Heart right ventricle (tissue), 16 donors: ENCODE measurements around the gene U2AF1L4. TPM values are rescaled to one million over a fixed set of nuclear protein-coding genes. Genes with fewer than 3 reads are reported as not detected.

Experiments
- ATAC-seq, 8 donors: fragments of 200-7000 bp; cut with Tn5 transposase; one replicate each; pipeline ENCODE4 v1.9.1; 2020; ENCODE audit warnings: mild to moderate bottlenecking in 8 of 8, moderate library complexity in 8 of 8, moderate number of reproducible peaks in 1 of 8
- DNase-seq, 2 donors: peaks; one replicate each; pipeline ENCODE4 v3.0.0-alpha.2; 2020
- H3K27ac ChIP-seq, 10 donors: fragments of 200-600 bp; sonication (generic) in 2 of 10; one replicate each; pipeline versions ENCODE4 v1.5.0 to v1.8.0; 2020 to 2022; ENCODE audit warnings: mild to moderate bottlenecking in 3 of 10
- H3K27me3 ChIP-seq, 7 donors: fragments of 200-600 bp; one replicate each; pipeline ENCODE4 v1.8.0; 2021 to 2022; ENCODE audit warnings: mild to moderate bottlenecking in 2 of 7
- H3K36me3 ChIP-seq, 9 donors: fragments of 200-600 bp; sonication (generic) in 1 of 9; one replicate each; pipeline versions ENCODE4 v1.5.0 to v1.8.0; 2020 to 2022; ENCODE audit warnings: mild to moderate bottlenecking in 2 of 9
- H3K4me1 ChIP-seq, 9 donors: fragments of 200-600 bp; sonication (generic) in 1 of 9; one replicate each; pipeline versions ENCODE4 v1.5.0 to v1.8.0; 2020 to 2022; ENCODE audit warnings: mild to moderate bottlenecking in 4 of 9
- H3K4me3 ChIP-seq, 10 donors: fragments of 200-600 bp; sonication (generic) in 2 of 10; one replicate each; pipeline versions ENCODE4 v1.5.0 to v1.8.0; 2020 to 2022; ENCODE audit warnings: mild to moderate bottlenecking in 7 of 10, moderate library complexity in 2 of 10
- H3K9me3 ChIP-seq, 11 donors: fragments of 200-600 bp in 10 of 11; sonication (generic) in 2 of 11; one replicate each; pipeline versions ENCODE4 v1.5.0 to v1.8.0; 2013 to 2022; ENCODE audit warnings: mild to moderate bottlenecking in 2 of 11, control low read depth in 1 of 11, moderate library complexity in 1 of 11
- WGBS, 2 donors: extraction: QIAGEN DNeasy Blood & Tissue Kit; methylation state at CpG; one replicate each; pipeline ENCODE4 v1.1.7; 2013; ENCODE audit warnings: inconsistent platforms in 1 of 2; 5-methylcytosine and 5-hydroxymethylcytosine counted together
- intact Hi-C, 10 donors: fragments of 100-400 bp; cut with DNase I; formaldehyde crosslinking; loops; one replicate each; pipeline versions ENCODE4 v1.11.1 to v1.14.2; 2022
- polyA plus RNA-seq, 2 donors: library from polyadenylated mRNA; stranded (reverse); fragments of 200-250 nt; gene quantifications; one replicate each; pipeline ENCODE4 v1.2.3, GENCODE V29; 2013
- total RNA-seq, 10 donors: library from RNA; stranded (reverse); fragmentation: NEBNext Ultra II Directional in 3 of 10; extraction: Animal tissue kit (Norgen Biotek cat#: 25700) in 3 of 10; gene quantifications; one replicate each; pipeline versions ENCODE4 v1.2.1 to v1.2.4, GENCODE V29; 2021 to 2023
- TF ChIP-seq, protein P1 (sequence below), 9 donors: fragments of 200-600 bp; sonication (generic) in 2 of 9; IDR thresholded peaks; one replicate each; pipeline versions ENCODE4 v1.5.0 to v1.8.0; 2021 to 2022; ENCODE audit warnings: antibody characterized with exemption in 9 of 9, mild to moderate bottlenecking in 5 of 9, moderate library complexity in 1 of 9
- donor health status: Arrhythmogenic right ventricular cardiomyopathy.
- donor health status: ischemic (EF 13 %, LVEDD 7.1; RV severe dilation, severe dysfunction).
- donor health status: healthy with polysubstance abuse.
- donor health status: DM: no; HTN: yes; CAD: no.
- donor health status: DM: no; HTN: no; CAD: no.
- donor health status: ischemic (EF 25% LVEDD 6.9; RV normal size, moderate dysfunction).
- donor health status: ischemic (EF 25% LVEDD 5.7; RV mildly dilated, moderate dysfunction).
- donor health status: healthy.
- donor health status: DM: yes; HTN: yes; CAD: no.
- donor health status: Ischemic cardiomyopathy.
- donor health status: ischemic (EF 35%, LVEDD 5.7; RV mildly dilated, moderate dysfunction).
- donor health status: nonischemic (EF 11% LVEDD 7.7; RV severe dilation, severe dysfunction).
- donor health status: DM: yes; HTN: yes; CAD: no.
- donor health status: PGD.
- donor health status: ischemic (EF 29% LVEDD 5.4; RV normal size, mild dysfunction).
- donor health status: nonischemic (EF 23%, LVEDD 6.1; RV moderate dilation, normal function).

U2AF1L4 gene
- total and polyA plus RNA-seq, 12 donors: 11.5 to 57.7 (median 20.3) TPM

DNA sequence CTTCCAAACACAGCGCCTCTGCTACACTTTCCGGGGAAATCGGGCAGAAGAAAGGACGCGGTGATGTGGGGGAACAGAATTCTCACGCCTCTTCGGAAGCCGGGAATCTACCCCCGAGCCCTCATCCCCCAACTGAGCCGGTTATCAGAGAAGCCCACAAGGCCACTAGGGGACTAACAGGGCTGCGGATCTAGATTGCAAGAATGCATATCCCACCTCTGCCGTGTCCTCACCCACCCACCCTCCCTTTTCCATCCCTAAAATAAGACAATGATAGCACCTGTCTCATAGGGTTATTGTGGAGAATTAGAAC, 4.1 kb downstream of the U2AF1L4 start:
- H3K9me3 ChIP-seq: no peaks in the 10 kb centered on the region
- TF ChIP-seq, protein P1, sequence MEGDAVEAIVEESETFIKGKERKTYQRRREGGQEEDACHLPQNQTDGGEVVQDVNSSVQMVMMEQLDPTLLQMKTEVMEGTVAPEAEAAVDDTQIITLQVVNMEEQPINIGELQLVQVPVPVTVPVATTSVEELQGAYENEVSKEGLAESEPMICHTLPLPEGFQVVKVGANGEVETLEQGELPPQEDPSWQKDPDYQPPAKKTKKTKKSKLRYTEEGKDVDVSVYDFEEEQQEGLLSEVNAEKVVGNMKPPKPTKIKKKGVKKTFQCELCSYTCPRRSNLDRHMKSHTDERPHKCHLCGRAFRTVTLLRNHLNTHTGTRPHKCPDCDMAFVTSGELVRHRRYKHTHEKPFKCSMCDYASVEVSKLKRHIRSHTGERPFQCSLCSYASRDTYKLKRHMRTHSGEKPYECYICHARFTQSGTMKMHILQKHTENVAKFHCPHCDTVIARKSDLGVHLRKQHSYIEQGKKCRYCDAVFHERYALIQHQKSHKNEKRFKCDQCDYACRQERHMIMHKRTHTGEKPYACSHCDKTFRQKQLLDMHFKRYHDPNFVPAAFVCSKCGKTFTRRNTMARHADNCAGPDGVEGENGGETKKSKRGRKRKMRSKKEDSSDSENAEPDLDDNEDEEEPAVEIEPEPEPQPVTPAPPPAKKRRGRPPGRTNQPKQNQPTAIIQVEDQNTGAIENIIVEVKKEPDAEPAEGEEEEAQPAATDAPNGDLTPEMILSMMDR (IDR thresholded peaks at IDR 0.05): peak in 1 of 9 donors; percentile 22
- H3K27ac ChIP-seq: peak overlapping the region in 9 of 10 donors; percentile 38 to 95 (median 78)
- H3K4me3 ChIP-seq: peak overlapping the region; percentile 51 to 81 (median 68)
- WGBS, 2 donors: 3 to 5% methylated on average over 12 of the region's 12 CpGs
- H3K36me3 ChIP-seq: peaks cover 0 to 46% (median 15%) of the 10 kb centered on the region in 9 donors
- ATAC-seq (no peak), DNase-seq (no peak)
- intact Hi-C loops: loop anchor here in 3 of 10 donors (5.0 to 10.0 kb wide), 2 partner anchors 191 to 194 kb away; partner anchors contain the start of gene LRFN3 (in 2 of the 3)
- H3K27me3 ChIP-seq: no peaks in the 10 kb centered on the region
- peaks cover 0 to 53% (median 32%) of the 10 kb centered on the region in 9 donors for H3K4me1 ChIP-seq

DNA sequence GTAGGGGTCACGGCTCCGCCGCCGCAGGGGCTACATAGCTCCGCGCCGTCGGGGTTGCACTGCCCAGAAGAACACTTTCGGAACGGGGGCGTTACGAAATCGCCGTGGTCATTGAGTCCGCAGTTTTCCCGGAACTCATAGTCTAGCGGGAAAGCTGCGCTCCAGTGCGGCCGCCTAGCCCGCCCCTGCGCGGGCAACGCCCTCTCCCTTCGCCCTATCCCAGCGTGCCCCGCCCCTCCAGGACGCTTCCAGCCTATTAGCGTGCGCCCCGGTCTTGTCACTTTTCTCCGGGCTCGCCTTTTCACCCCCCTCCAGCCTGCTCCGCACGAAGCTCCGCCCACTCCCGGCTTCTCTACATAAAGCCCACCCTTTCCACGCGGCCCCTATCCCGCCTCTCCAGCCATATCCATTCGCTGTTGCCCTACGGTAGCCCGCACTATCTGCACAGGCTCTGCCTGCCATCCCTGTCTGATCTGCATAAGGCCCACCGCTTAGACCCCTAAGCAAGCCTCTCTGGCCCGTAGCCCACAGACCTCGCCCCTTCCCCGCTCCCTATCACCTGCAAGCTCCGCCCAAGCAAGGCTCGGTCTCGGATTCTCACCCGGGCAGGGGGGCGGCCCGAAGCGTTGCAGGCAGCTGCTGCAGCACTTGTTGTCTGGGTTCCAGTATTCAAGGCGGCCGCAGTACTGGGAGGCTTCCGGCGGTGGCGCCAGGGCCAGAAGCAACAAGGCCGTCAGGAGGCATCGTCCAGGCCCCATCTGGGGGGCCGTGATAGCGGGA, 4.6 kb downstream of the U2AF1L4 start:
- Histone ChIP-seq H3K36me3 (peaks cover 0 to 52% (median 15%) of the 10 kb centered on the region in 9 donors), H3K4me1 (peaks cover 0 to 49% (median 28%) of the 10 kb centered on the region in 9 donors), H3K27ac (peak overlapping the region; percentile 38 to 95 (median 77)), H3K4me3 (peak overlapping the region; percentile 51 to 81 (median 68)), H3K27me3 (no peaks in the 10 kb centered on the region), H3K9me3 (no peaks in the 10 kb centered on the region)
- intact Hi-C loops: loop anchor here in 3 of 10 donors (5.0 to 10.0 kb wide), 2 partner anchors 192 to 194 kb away; partner anchors contain the start of gene LRFN3 (in 2 of the 3)
- DNase-seq: peak; percentile 98
- ATAC-seq: peak; percentile 84 to 88 (median 86)
- 0 to 1% methylated on average over 63 of the region's 63 CpGs for WGBS, 2 donors
- TF ChIP-seq, protein P1 (IDR thresholded peaks at IDR 0.05): peak in 2 of 9 donors; percentile 21 to 22

DNA sequence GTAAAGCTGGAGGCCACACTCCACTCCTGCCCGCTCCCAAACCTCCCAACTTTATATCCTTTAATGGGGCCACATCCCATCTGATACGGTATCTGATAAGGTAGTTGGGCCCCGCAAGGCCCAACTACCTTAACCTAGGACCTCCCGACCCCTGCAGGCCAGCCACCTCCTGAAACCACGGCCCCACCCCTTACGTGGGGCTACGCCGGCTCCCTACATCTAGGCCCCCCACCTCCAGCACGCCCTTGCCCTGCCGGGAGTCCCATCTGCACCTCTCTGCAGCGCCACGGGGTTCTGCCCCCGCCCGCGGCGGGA, 5.2 kb downstream of the U2AF1L4 start:
- ATAC-seq: peak in 1 of 8 donors; percentile 5
- Histone ChIP-seq H3K27ac (peak overlapping the region in 9 of 10 donors; percentile 63 to 95 (median 81)), H3K27me3 (no peaks in the 10 kb centered on the region), H3K9me3 (no peaks in the 10 kb centered on the region), H3K4me1 (peaks cover 0 to 49% (median 28%) of the 10 kb centered on the region in 9 donors), H3K4me3 (peak overlapping the region; percentile 51 to 81 (median 68)), H3K36me3 (peaks cover 0 to 57% (median 15%) of the 10 kb centered on the region in 9 donors)
- WGBS, 2 donors: 2 to 3% methylated on average over 16 of the region's 16 CpGs
- DNase-seq: no peak
- intact Hi-C loops: loop anchor here in 3 of 10 donors (5.0 to 10.0 kb wide), 2 partner anchors 192 to 195 kb away; partner anchors contain the start of gene LRFN3 (in 2 of the 3)
- TF ChIP-seq, protein P1 (IDR thresholded peaks at IDR 0.05): no peak

DNA sequence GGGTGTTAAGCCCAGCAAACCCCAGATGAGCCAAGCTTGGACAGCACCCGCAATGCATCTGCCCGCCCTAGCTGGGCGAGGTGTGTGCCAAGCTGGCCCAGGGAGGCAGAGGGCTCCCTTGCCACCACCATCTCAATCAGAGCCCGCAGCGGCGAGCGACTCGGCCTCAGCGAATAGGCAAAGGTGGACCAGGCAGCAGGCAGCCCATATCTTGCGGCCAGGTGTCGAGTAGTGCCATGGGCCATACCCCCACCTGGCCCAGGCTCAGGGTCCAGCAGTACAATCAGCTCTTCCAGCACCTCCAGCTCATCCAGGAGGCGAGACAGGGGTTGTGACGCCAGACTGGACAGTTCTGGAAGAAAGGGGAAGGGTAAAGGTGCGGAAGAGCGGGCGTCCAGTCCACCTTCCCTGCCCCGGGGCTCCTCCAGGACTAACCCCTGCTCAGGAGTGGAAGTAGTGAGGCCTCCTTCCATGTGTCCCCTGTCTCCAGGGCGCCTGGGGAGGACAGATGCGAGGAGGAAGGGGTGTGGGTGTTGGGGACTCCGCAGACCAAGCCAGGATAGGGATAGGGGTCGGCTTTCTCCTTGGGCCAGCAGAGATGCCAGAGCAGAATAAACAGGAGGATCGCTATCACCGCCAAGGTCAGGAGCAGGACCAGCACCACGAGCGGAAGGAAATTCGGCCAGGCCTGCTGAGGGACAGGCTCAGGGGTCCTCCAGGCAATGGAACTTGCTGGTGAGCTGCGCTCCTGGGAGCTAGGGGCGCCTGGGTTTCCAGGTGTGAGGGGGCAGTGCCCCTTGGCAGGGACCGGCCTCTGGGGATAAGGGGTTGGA, 5.7 kb downstream of the U2AF1L4 start:
- ATAC-seq: no peak
- peak overlapping the region in 9 of 10 donors; percentile 51 to 81 (median 69) for H3K4me3 ChIP-seq
- intact Hi-C loops: loop anchor here in 3 of 10 donors (5.0 to 10.0 kb wide), 2 partner anchors 193 to 195 kb away; partner anchors contain the start of gene LRFN3 (in 2 of the 3)
- TF ChIP-seq, protein P1 (IDR thresholded peaks at IDR 0.05): no peak
- no peaks in the 10 kb centered on the region for H3K9me3 ChIP-seq
- H3K27ac ChIP-seq: peak overlapping the region in 8 of 10 donors; percentile 66 to 95 (median 83)
- no peaks in the 10 kb centered on the region for H3K27me3 ChIP-seq
- 73% methylated on average over 29 of the region's 29 CpGs for WGBS, 2 donors
- peaks cover 0 to 48% (median 26%) of the 10 kb centered on the region in 9 donors for H3K4me1 ChIP-seq
- no peak for DNase-seq
- peaks cover 0 to 63% (median 15%) of the 10 kb centered on the region in 9 donors for H3K36me3 ChIP-seq
